ENCODE data around the gene RNF128.

- no peak for TF ChIP-seq EZH2 (IDR thresholded peaks at IDR 0.05; ENCODE audit: low read length)
- TF ChIP-seq CTCF (optimal IDR thresholded peaks at IDR 0.05 in 1 of 3, IDR thresholded peaks at IDR 0.05 in 1 of 3, conservative IDR thresholded peaks at IDR 0.05 in 1 of 3; ENCODE audit: extremely low read depth in 1 of 3, insufficient read depth in 2 of 3, low read length in 3 of 3) = no peak
Observed at GRCh38 chrX:106751407-106751806, 24.9 kb downstream of the RNF128 start.

Data from keratinocyte (primary cell).